DOHH2 (cell line): Measurements from ENCODE around the gene PTP4A2.

ENCODE experiments used
- H3F3A ChIP-seq: fragments of 200-600 bp; sonication (generic), shearing (Covaris generic); 2 replicates; pipeline ENCODE4 v1.6.0; 2016; ENCODE audit warnings: antibody characterized with exemption, mild to moderate bottlenecking; ENCODE audit not compliant: control insufficient read depth, insufficient read depth
- H3K27ac ChIP-seq: fragments of 200-600 bp; sonication (generic); 2 replicates; pipeline ENCODE4 v1.5.1; 2014; ENCODE audit warnings: low read depth, mild to moderate bottlenecking, low read length, moderate library complexity
- H3K27me3 ChIP-seq: fragments of 200-600 bp; sonication (generic); 2 replicates; pipeline ENCODE4 v1.6.1; 2014; ENCODE audit warnings: mild to moderate bottlenecking, low read length, mixed read lengths; ENCODE audit not compliant: control insufficient read depth
- H3K36me3 ChIP-seq: fragments of 200-600 bp; sonication (generic); 2 replicates; pipeline ENCODE4 v1.6.1; 2014; ENCODE audit warnings: mild to moderate bottlenecking, low read length, moderate library complexity, mixed read lengths; ENCODE audit not compliant: control insufficient read depth
- H3K4me1 ChIP-seq: fragments of 200-600 bp; sonication (generic); 2 replicates; pipeline ENCODE4 v1.6.1; 2014; ENCODE audit warnings: mild to moderate bottlenecking, low read length, mixed read lengths; ENCODE audit not compliant: control insufficient read depth
- H3K4me2 ChIP-seq: fragments of 200-600 bp; sonication (generic); 2 replicates; pipeline ENCODE4 v1.6.0; 2014; ENCODE audit warnings: mild to moderate bottlenecking, low read length, moderate library complexity
- H3K4me3 ChIP-seq: fragments of 200-600 bp; sonication (generic); 2 replicates; pipeline ENCODE4 v1.5.1; 2014; ENCODE audit warnings: mild to moderate bottlenecking, low read length, mixed read lengths
- H3K79me2 ChIP-seq: fragments of 200-600 bp; sonication (generic); 2 replicates; pipeline ENCODE4 v1.6.1; 2014; ENCODE audit warnings: mild to moderate bottlenecking, low read length, mixed read lengths; ENCODE audit not compliant: control insufficient read depth
- H3K9me2 ChIP-seq: fragments of 200-600 bp; sonication (generic); replicated peaks from 2 replicates; pipeline ENCODE4 v1.6.1; 2014; ENCODE audit warnings: mild to moderate bottlenecking, low read length, mixed read lengths; ENCODE audit not compliant: control insufficient read depth
- H3K9me3 ChIP-seq: fragments of 200-600 bp; sonication (generic); 2 replicates; pipeline ENCODE4 v1.6.1; 2014; ENCODE audit warnings: antibody characterized with exemption, low read length, mixed read lengths; ENCODE audit not compliant: control insufficient read depth, insufficient read depth
- H4K20me1 ChIP-seq: fragments of 200-600 bp; sonication (generic); 2 replicates; pipeline ENCODE4 v1.6.0; 2014; ENCODE audit warnings: low read depth, mild to moderate bottlenecking, antibody characterized with exemption, low read length, moderate library complexity; ENCODE audit not compliant: control insufficient read depth, insufficient read depth
- CTCF ChIP-seq: fragments of 200-600 bp; sonication (generic); IDR thresholded peaks from one replicate; pipeline ENCODE4 v1.5.1; 2014; ENCODE audit warnings: antibody characterized with exemption, mild to moderate bottlenecking, low read depth, low read length; ENCODE audit not compliant: poor library complexity, severe bottlenecking
- EZH2phosphoT487 ChIP-seq: fragments of 200-600 bp; sonication (generic); IDR thresholded peaks from 2 replicates; pipeline ENCODE4 v1.6.1; 2017; ENCODE audit warnings: borderline replicate concordance, mild to moderate bottlenecking, antibody characterized with exemption, low read length, moderate library complexity, mixed read lengths

The PTP4A2 gene

GRCh38 chr1:31959521-31960340, 21.6 kb upstream of the PTP4A2 start:
- H3K79me2 ChIP-seq: no peaks in the 10 kb centered on the region
- H3K4me1 ChIP-seq: peaks cover 31% of the 10 kb centered on the region
- H3K27me3 ChIP-seq: no peaks in the 10 kb centered on the region
- no peaks in the 10 kb centered on the region for H3K9me3 ChIP-seq
- no peaks in the 10 kb centered on the region for H4K20me1 ChIP-seq
- no peak overlapping the region for H3K4me3 ChIP-seq
- TF ChIP-seq EZH2phosphoT487: no peak
- no peak for TF ChIP-seq CTCF
- H3K36me3 ChIP-seq: no peaks in the 10 kb centered on the region
- H3K9me2 ChIP-seq: no peaks in the 10 kb centered on the region
- no peak overlapping the region for H3K4me2 ChIP-seq
- H3K27ac ChIP-seq: no peak overlapping the region
- H3F3A ChIP-seq: no peaks in the 10 kb centered on the region

GRCh38 chr1:31957701-31958674, 19.8 kb upstream of the PTP4A2 start:
- peaks cover 26% of the 10 kb centered on the region for H3K4me1 ChIP-seq
- no peak overlapping the region for H3K27ac ChIP-seq
- H3K79me2 ChIP-seq: no peaks in the 10 kb centered on the region
- H3F3A ChIP-seq: no peaks in the 10 kb centered on the region
- no peaks in the 10 kb centered on the region for H4K20me1 ChIP-seq
- no peaks in the 10 kb centered on the region for H3K27me3 ChIP-seq
- no peaks in the 10 kb centered on the region for H3K9me3 ChIP-seq
- H3K4me2 ChIP-seq: no peak overlapping the region
- H3K4me3 ChIP-seq: no peak overlapping the region
- TF ChIP-seq CTCF: no peak
- no peak for TF ChIP-seq EZH2phosphoT487
- no peaks in the 10 kb centered on the region for H3K36me3 ChIP-seq
- no peaks in the 10 kb centered on the region for H3K9me2 ChIP-seq

DNA sequence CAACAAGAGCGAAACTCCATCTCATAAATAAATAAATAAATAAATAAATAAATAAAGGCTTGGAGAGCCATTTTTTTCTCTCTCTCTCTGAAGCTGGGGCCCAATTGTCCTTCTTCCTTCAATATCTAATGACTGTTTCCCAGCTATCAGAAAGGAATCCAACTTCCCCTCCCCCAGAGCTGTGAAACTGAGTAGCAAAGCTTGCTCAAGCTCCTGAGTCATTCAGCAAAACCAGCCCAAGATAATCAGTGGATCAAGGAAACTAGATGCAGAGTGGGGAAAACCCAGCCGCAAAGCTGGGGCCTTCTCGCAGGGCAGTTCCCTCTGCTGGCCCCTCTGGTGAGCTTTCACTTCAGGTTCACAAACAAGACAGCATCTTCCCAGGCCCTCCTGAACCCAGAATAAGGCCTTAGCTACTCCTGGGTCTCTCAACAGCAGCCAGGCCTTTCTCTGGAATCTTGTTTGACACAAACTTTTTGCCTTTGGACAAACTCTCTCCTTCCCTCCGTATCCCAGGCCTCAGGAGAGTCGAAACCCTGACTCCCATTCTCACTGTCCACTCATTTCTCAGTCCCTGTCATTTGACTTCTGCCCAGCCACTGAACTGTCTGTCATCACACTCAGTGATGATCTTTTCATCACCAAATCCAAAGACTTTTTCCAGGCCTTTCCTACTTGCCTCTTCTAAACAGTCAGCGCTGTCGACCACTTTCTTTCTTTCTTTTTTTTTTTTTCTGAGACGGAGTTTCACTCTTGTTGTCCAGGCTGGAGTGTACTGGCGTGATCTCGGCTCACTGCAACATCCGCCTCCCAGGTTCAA, 18.0 kb upstream of the PTP4A2 start:
- Histone ChIP-seq H3K79me2 (no peaks in the 10 kb centered on the region), H3K27ac (no peak overlapping the region)

More for the DNA sequence above, 18.0 kb upstream of the PTP4A2 start:
- H3K9me3 ChIP-seq: no peaks in the 10 kb centered on the region
- H3K4me2 ChIP-seq: no peak overlapping the region
- H3F3A ChIP-seq: no peaks in the 10 kb centered on the region
- no peak for TF ChIP-seq EZH2phosphoT487
- no peak for TF ChIP-seq CTCF
- no peaks in the 10 kb centered on the region for H3K27me3 ChIP-seq
- no peaks in the 10 kb centered on the region for H4K20me1 ChIP-seq
- H3K4me3 ChIP-seq: no peak overlapping the region
- no peaks in the 10 kb centered on the region for H3K36me3 ChIP-seq
- H3K4me1 ChIP-seq: peaks cover 20% of the 10 kb centered on the region
- no peaks in the 10 kb centered on the region for H3K9me2 ChIP-seq
